DMS53 treated with DMSO at 0.1 percent for 48 hours (cell line): ENCODE measurements around the gene DOCK7.
"Not testable (repeated sequence)": the region's sequence is repeated elsewhere in the genome, so short reads cannot be mapped to it uniquely, and the experiment has no call there.

Source experiments
- DNase-seq: peaks from one replicate; lab custom pipeline; 2025; ENCODE audit not compliant: unreplicated experiment; lab: John Stamatoyannopoulos, UW

The DOCK7 gene

DNA sequence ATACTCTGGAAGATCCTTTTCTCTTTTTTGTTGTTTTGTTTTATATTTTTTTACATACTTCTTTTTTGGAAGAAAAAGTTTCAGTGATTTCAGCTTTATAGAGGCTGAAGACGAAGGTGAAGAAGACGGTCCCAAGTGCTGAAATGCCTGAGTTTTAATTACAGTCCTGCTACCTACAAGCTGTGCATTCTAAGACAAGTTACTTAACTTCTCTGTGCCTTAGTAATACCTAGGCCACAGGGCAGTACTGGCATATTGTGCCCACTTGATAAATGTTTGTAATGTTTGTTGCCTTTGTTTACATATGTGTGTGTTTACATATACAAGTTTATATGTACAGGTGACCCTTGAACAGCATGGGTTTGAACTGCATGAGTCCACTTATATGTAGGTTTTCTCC, 147.1 kb downstream of the DOCK7 start:
- no peak for DNase-seq

- DNase-seq = no peak
Measured at GRCh38 chr1:62539028-62539447, 149.1 kb downstream of the DOCK7 start.

DNA sequence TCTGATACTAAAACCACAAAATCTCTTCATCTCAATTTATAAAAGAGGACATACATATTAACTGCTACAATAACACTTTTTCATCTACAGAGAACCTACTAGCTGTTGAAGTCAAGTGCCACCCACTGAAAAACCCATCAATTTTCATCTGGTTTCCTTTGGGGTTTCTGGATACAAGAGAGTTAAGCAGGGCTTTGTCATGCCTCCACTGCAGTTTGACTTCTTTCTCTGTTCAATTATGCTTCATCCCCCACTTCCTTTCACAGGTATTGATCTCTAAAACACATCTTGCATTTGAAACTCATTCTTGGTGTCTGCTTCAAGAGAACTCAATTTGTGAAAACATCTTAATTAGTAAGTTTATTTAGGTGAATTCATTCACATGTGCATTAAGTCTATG, 151.3 kb downstream of the DOCK7 start:
- DNase-seq = no peak

- DNase-seq = peak; percentile 80
Measured at GRCh38 chr1:62530516-62531154, 157.6 kb downstream of the DOCK7 start.

DNA sequence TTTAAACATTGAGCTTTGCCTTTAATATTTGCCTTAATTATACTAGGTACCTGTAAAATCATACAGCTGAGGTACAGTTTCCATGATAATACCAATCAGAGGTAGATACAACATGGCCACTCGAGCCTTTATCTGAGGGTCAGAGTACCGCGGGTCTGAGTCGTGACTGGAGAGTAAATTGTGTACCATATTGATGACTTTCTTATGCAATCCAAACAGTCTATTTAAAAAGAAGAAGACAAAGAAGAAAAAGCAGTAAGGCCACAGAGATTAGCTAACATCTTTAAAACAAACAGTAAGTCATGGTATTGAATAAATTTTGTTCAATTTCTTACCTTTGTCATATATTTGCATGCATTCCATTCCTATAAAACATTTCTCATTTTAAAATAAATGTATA, 159.0 kb downstream of the DOCK7 start:
- no peak for DNase-seq

GRCh38 chr1:62528015-62528414, 160.2 kb downstream of the DOCK7 start:
- peak; percentile 85 for DNase-seq

- DNase-seq = not testable (repeated sequence)
Measured at GRCh38 chr1:62527346-62527745, 160.8 kb downstream of the DOCK7 start.

- DNase-seq = no peak
Measured at GRCh38 chr1:62523860-62524259, 164.3 kb downstream of the DOCK7 start.

- DNase-seq = no peak
Measured at GRCh38 chr1:62516600-62516999, 171.6 kb downstream of the DOCK7 start.

- no peak for DNase-seq
Measured at GRCh38 chr1:62514746-62515423, 173.3 kb downstream of the DOCK7 start.

DNA sequence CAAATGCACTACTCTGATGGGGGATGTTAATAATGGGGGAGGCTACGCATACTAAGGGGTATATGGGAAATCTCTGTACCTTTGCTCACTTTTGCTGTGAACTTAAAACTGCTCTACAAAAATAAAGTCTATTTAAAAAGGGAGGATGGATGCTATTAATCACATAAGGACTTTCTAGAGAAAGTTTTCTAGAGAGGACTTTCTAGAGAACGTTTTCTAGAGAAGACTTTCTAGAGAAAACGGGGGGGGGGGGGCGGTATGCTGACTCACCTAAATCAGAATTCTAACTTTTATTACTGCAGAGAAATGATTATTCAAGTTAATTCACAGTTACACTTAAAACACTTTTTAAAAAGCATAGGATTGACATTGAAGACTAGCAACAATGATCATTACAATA, 175.2 kb downstream of the DOCK7 start:
- no peak for DNase-seq

GRCh38 chr1:62509028-62509427, 179.2 kb downstream of the DOCK7 start:
- no peak for DNase-seq

GRCh38 chr1:62508187-62508758, 179.9 kb downstream of the DOCK7 start:
- DNase-seq = peak; percentile 53

DNA sequence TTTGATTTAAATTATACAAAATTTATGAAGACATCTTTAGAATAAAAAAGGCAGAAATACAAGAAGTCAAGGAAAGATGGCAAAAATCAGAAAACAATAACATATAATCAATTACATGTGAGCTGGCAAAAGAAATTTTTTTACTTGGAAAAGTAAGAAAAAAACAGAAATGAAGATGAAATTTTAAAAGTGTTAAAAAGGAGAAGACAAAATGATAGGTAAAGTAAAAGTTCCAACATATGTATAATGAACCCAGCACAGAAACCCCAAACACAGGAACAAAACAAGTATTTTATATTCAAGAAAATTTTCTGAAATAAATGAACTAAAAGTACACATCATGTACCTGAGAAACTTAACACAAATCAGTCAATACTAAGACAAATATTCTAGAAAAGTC, 188.0 kb downstream of the DOCK7 start:
- no peak for DNase-seq

DNA sequence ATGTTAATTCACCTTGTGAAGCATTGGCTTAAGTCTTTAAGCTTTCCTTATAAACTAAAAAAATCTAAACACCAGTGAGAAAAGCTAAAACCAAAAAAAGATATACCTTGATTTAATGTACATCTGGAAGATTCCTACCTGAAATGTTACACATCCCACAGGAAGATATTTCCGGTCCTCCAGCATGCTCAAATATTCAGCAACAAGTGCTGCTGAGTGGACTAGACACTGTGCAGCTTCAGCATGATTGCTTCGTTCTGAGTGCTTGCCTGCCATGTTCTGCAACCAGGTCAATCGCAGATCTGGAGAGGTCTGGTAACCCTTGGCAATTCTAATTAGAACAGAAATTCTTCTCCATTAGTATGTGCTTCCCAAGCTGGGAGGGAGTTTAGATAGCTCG, 194.0 kb downstream of the DOCK7 start:
- no peak for DNase-seq

DNA sequence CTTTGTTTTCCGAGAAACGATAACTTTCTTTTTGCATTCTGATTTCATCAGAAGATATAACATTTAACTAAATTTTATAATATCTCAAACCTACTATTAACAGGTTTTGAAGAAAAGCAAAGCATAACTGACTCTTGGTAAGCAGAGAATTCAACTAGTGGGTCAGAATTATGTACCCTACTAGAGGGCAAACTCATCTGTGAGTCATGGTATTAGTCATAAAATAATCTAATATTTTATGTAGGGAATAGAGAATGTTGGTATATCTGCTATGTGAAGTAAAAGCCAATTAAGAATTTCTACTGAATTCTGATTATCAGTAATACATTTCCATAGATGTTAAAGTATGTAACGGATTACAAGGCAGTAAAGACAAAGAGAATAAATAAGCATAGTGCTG, 194.5 kb downstream of the DOCK7 start:
- DNase-seq = no peak

GRCh38 chr1:62492521-62492920, 195.7 kb downstream of the DOCK7 start:
- no peak for DNase-seq

DNA sequence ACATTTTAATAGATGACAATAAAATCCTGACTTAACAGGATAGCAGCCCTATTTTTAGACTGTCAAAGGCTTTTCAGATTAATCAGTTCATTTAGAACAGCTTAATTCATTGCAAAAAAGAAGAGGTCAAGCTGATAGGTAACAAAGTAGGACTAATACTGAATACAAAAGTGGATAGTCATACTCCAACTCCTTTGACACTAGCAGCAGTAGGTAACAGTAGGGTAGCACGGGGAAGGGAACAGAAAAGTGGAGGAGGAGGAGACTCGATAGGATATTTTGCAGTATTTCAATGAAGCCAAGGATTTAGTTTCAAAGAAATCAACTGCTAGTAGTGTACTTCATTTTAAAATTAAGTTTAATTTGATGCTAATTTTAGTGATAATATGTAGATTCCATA, 200.2 kb downstream of the DOCK7 start:
- DNase-seq = no peak

DNA sequence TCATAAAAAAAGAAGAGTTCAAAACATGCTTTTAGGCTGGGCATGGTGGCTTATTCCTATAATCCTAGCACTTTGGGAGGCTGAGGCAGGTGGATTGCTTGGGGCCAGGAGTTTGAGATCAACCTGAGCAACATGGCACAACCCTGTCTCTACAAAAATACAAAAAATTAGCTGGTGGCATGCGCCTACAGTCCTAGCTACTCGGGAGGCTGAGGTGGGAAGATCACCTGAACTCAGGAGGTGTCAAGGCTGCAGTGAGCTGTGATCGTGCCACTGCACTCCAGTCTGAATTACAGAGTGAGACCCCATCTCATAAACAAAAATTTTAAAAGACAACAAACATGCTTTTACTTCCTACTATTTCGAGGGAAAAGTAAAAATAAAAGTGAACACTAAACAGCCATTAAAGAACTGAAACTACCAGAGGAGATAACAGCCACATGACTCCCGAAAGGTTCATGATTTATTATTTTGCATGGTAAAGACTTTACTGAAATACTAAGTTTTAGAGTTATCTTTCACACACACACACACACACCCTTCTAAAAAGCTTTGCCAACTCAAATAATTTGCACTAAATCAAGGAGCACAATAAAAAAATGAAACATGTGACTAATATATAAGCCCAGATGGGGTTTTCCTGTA, 203.2 kb downstream of the DOCK7 start:
- DNase-seq = no peak

DNA sequence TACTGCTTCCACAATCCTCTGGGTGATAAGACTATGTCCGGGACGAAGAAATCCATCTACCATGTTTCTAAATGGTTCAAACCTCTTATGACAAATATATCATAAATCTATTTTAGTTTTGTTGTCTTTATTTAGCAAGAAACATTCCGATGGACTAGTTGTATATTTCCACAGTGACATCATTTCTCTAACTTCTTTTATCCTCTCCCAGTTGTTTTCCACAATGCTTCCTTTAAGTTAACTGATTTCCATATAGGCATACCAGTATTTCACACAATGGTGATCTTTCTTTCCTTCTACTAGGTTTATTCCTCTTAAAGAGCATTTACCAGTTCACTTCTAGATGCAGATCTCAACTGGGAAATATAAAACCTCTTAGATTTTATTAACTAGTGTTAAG, 206.5 kb downstream of the DOCK7 start:
- DNase-seq = no peak

DNA sequence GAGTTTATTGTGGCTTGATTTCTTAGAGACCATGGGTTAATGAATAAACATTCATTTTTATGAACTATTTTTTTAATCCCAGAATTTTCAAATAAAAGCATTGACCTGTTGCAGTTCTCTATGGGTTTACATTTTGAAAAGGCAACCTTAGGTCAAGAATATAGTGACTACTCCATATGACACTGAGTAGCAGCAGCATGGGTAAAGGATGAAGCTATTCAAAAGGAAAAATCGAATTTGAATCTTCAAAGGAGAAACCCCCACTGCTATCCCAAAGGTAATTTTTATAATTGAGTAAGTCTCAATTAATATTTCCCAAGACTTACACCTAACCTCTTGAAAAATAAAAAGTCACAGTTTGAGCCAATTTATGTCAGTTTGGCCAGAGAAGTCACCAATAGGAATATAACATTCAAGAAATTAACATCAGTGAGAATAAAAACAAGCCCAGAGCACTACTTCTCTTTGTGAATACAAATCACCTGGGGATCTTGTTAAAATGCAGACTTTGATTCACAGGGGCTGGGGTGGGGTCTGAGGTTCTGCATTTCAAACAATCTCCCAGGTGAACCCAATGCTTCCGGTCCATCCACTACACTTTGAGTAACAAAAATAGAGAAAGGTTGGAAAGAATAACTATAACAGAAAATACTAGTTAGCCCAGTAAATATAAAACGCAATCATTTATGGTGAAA, 211.5 kb downstream of the DOCK7 start:
- no peak for DNase-seq

- no peak for DNase-seq
Measured at GRCh38 chr1:62467092-62467491, 221.1 kb downstream of the DOCK7 start.
